GM21717 (cell line): ENCODE results near the gene GLOD4.
"Not testable (repeated sequence)": the region's sequence is repeated elsewhere in the genome, so short reads cannot be mapped to it uniquely, and the experiment has no call there.

Experiments
- ATAC-seq: cut with Tn5 transposase; IDR thresholded peaks from one replicate; pipeline ENCODE4 v1.9.1; 2021; ENCODE audit warnings: mild to moderate bottlenecking, moderate library complexity; ENCODE audit not compliant: unreplicated experiment

Gene GLOD4

DNA sequence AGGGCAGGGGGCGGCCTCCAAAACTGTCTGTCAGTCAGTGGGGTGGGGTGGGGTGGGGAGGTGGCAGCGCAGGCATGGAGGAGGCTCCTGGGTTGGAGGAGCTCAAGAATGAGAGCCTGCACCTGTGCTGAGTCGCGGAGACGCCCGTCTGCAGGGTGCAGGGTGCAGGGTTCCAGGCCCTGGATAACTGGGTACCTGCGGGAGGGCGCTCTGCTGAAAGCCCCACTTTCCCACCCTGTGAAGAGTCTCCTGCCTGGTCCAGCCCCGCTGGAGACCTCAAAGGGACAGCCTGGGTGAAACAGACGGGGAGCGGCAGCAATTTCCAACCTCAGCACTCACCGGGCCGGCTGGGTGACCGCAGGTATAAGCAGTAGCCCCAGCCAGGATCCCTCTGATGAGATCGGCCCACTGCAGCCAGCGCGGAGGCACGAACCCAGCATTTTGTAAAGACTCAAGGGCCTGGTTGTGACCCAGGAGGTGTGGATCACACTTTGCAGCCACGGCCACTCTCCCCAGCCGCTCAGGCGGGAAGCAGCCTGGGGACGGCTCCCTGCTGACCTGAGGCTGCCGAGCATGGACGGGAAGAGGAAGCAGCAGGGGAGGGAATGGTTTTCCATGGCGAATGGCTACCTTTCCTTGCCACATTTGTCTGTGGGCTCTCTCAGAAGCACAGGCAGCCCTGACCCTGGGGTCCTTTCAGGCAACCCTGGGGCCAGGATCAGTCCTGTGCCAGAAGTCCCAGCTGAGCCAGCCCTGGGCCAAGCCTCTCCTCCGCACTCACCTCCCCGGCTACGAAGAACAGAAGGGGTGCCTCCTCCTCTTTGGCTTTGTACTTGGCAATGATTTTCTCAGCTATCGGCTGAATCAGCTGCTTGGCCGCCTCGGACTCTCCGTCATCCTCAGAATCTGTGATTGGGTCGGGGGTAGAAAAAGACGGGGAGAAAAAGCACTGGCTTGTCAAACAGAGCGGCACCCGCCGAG lies 21.1 kb upstream of the GLOD4 start:
- ATAC-seq: no peak

- no peak for ATAC-seq
Observed at GRCh38 chr17:802481-802880, 20.4 kb upstream of the GLOD4 start.

GRCh38 chr17:801660-802059 lies 19.6 kb upstream of the GLOD4 start:
- no peak for ATAC-seq

DNA sequence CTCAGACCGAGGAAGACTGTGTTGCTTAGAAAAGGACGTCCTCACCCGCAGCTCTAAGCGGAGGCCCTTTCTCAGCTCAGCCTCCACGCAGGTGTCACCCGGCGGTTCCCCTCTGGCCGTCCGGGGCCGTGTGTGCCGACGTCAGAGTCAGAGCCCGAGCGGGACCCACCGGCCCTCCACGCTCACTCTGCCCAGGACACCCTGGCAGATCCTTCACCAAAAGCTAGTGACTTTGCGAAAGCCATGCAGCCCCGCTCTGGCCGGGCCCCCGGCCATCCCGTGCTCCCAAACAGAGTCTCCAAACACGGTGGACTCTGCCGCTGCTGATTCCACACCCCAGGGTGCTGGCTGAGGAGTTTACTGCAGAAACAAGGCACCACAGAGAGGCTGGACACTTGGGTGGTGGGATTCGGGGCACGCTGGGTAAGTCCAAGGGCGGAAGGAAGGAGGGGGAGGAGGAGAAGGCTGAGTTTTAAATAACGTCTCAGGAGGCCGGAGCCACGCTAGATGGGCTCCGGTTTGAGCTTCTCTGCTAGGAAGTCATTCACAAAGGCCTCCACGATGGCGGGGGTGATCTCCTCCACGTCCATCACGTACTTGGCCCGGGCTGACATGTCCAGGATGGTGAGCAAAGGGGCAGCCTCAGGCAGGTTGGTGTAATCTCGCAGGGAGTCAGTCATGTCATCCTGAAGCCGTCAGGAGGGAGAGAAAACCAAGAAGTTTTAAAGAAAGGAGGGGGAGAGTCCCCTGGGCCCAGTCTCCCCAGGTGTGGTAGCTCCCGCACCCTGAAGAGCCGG lies 18.6 kb upstream of the GLOD4 start:
- ATAC-seq: no peak

- no peak for ATAC-seq
Observed at GRCh38 chr17:799261-799660, 17.2 kb upstream of the GLOD4 start.

DNA sequence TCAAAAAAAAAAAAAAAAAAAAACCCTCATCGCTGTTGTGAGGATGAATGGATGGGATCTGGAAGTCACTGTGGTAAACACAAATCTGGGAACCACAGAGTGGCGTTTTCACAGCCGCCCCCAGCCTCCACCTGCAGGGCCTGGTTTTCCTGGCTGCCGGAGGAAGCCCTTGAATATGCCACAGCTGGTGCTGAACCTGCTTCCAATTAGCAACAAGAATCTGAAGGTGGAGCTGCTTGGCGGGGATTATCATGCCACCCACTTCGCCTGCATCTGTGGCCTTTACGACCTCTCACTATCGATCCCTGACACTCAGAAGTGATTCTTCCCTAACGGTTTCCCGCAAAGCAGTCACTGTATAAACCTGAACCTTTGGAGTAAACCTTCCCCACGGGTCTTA lies 16.2 kb upstream of the GLOD4 start:
- no peak for ATAC-seq

GRCh38 chr17:797236-797840 lies 15.3 kb upstream of the GLOD4 start:
- ATAC-seq: no peak

GRCh38 chr17:796609-797008 lies 14.5 kb upstream of the GLOD4 start:
- no peak for ATAC-seq

DNA sequence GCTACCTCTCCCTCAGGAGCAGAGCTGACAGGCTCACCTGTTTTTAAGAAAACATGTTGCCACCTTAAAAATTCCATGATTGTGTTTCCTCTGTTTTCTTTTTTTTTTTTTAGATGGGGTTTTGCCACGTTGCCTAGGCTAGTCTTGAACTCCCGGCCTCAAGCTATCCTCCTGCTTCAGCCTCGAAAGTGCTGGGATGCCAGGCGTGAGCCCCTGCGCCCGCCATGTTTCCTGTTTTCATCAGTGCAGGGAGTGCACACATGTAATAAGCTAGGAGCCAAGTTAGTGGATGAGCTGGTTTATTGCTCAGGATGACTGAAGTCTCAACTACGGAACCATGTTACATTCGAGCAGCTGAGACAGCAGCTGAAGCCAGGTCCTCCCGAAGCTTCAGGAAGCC lies 13.6 kb upstream of the GLOD4 start:
- ATAC-seq: no peak

- ATAC-seq: no peak
Observed at GRCh38 chr17:795276-795675, 13.2 kb upstream of the GLOD4 start.

GRCh38 chr17:794876-795275 lies 12.8 kb upstream of the GLOD4 start:
- ATAC-seq: no peak

GRCh38 chr17:792277-792676 lies 10.2 kb upstream of the GLOD4 start:
- no peak for ATAC-seq

- ATAC-seq: no peak
Observed at GRCh38 chr17:791829-792228, 9.7 kb upstream of the GLOD4 start.

DNA sequence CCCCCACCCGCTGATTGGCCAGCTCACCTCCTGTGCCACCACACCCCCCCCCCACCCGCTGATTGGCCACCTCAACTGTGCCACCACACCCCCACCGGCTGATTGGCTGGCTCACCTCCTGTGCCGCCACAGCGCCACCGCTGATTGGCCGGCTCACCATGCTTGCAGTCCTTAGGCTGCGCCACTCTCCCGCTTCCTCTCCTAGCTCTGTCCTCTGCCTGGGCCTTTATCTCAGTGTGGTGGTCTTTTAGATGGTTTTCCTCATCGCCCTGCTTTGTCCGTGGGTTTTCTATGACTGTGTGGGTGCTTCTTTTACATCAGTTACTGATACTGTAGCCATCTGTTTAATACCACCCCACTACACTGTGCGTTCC lies 8.8 kb upstream of the GLOD4 start:
- not testable (repeated sequence) for ATAC-seq

- ATAC-seq: not testable (repeated sequence)
Observed at GRCh38 chr17:789931-790873, 8.1 kb upstream of the GLOD4 start.

DNA sequence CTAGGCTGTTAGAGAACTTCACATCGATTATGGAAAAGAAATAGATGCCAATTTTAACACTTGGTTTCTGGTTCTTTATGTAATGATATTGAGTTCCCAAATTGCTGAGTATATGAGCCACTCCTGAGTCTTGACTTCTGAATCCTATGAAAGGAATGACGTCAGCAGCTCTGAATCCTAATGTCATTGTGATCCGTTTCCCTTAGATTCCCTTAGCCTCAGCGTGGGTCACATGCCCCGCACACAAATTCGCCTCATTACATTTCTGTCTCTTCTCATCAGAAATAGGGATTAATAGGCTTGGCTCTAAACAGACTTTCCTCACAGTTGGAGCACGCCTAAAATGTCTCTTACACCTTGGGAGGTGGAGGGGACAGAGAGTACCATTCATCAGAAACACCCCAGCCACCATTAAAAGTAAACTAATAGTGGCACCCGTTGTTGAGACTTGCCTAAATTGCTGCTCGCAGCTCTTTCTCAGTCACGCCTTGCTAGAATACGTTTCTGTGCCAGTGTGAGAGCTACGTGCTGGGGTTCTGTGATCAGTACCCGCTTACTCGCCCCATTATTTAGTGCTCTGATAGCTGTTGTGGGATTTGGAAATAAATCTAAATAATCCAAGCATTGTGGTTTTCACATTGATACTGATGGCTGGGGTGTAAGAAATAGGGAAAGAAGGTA lies 7.2 kb upstream of the GLOD4 start:
- no peak for ATAC-seq

- no peak for ATAC-seq
Observed at GRCh38 chr17:788551-788950, 6.5 kb upstream of the GLOD4 start.

- no peak for ATAC-seq
Observed at GRCh38 chr17:787641-788221, 5.7 kb upstream of the GLOD4 start.

DNA sequence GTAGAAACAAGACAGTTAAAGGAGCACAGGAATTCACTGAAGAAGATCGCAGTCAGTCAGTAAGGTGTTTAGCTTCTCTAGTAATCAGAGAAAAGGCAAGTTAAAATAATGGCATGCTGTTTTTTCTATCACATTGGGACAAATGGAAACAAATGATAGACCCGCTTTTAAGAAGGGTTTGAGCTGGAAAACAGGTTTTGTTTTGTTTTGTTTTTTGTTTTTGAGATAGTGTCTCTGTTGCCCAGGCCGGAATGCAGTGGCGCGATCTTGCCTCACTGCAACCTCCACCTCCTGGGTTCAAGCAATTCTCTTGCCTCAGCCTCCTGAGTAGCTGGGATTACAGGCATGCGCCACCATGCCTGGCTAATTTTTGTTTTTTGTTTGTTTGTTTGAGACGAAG lies 3.8 kb upstream of the GLOD4 start:
- ATAC-seq: not testable (repeated sequence)

- no peak for ATAC-seq
Observed at GRCh38 chr17:784143-784542, 2.1 kb upstream of the GLOD4 start.
